ENCODE data around the gene CHRNA4.

The CHRNA4 gene

GRCh38 chr20:63360850-63361518, at the start of gene CHRNA4:
Gene CHRNA4, minus strand, starts transcription at chr20:63361349. Its CDS starts 184 bp downstream, at chr20:63361165.
- DNase-seq (ENCODE audit: low read depth), result no peak

GRCh38 chr20:63409834-63410435, 48.8 kb upstream of the CHRNA4 start:
- DNase-seq (ENCODE audit: low read depth), result no peak

GRCh38 chr20:63409066-63409833, 48.1 kb upstream of the CHRNA4 start:
- DNase-seq (ENCODE audit: low read depth), result no peak

- DNase-seq (ENCODE audit: low read depth), result no peak
These were observed 47.5 kb upstream of the CHRNA4 start for GRCh38 chr20:63408684-63409046.

GRCh38 chr20:63407928-63408683, 47.0 kb upstream of the CHRNA4 start:
- DNase-seq (ENCODE audit: low read depth), result no peak

- no peak for DNase-seq (ENCODE audit: low read depth)
These were observed 45.6 kb upstream of the CHRNA4 start for GRCh38 chr20:63406617-63407245.

- no peak for DNase-seq (ENCODE audit: low read depth)
These were observed 44.9 kb upstream of the CHRNA4 start for GRCh38 chr20:63406011-63406410.

- DNase-seq (ENCODE audit: low read depth), result no peak
These were observed 44.1 kb upstream of the CHRNA4 start for GRCh38 chr20:63405102-63405730.

- DNase-seq (ENCODE audit: low read depth), result no peak
These were observed 43.3 kb upstream of the CHRNA4 start for GRCh38 chr20:63404129-63405085.

GRCh38 chr20:63403403-63404105, 42.4 kb upstream of the CHRNA4 start:
- DNase-seq (ENCODE audit: low read depth), result no peak

GRCh38 chr20:63402860-63403220, 41.7 kb upstream of the CHRNA4 start:
- no peak for DNase-seq (ENCODE audit: low read depth)

- DNase-seq (ENCODE audit: low read depth), result no peak
These were observed 41.2 kb upstream of the CHRNA4 start for GRCh38 chr20:63402181-63402859.

- no peak for DNase-seq (ENCODE audit: low read depth)
These were observed 40.4 kb upstream of the CHRNA4 start for GRCh38 chr20:63401384-63402110.

GRCh38 chr20:63400486-63401210, 39.5 kb upstream of the CHRNA4 start:
- DNase-seq (ENCODE audit: low read depth), result no peak

GRCh38 chr20:63399596-63400375, 38.6 kb upstream of the CHRNA4 start:
- no peak for DNase-seq (ENCODE audit: low read depth)

GRCh38 chr20:63398744-63399514, 37.8 kb upstream of the CHRNA4 start:
- DNase-seq (ENCODE audit: low read depth), result no peak
